Neural crest cell (in vitro differentiated cells): ENCODE data around the gene TUBB1. TPM values are rescaled to one million over a fixed set of nuclear protein-coding genes. Genes with fewer than 3 reads are reported as not detected.

Experiments used
- DNase-seq: peaks from one replicate; pipeline ENCODE4 v3.0.0; 2021; ENCODE audit warnings: low read depth, mixed read lengths, low spot score
- H3K27ac Mint-ChIP-seq: one replicate; pipeline ENCODE4 v1.8.0; 2021; ENCODE audit warnings: mild to moderate bottlenecking, mixed read lengths; ENCODE audit not compliant: unreplicated experiment
- H3K27me3 Mint-ChIP-seq: 2 replicates; pipeline ENCODE4 v1.8.0; 2021; ENCODE audit warnings: low read depth, mild to moderate bottlenecking, mixed read lengths
- H3K36me3 Mint-ChIP-seq: 2 replicates; pipeline ENCODE4 v1.8.0; 2021; ENCODE audit warnings: low read depth, mild to moderate bottlenecking, mixed read lengths
- H3K4me1 Mint-ChIP-seq: 2 replicates; pipeline ENCODE4 v1.8.0; 2021; ENCODE audit warnings: mixed read lengths
- H3K4me3 Mint-ChIP-seq: one replicate; pipeline ENCODE4 v1.8.0; 2021; ENCODE audit warnings: mild to moderate bottlenecking, mixed read lengths
- H3K9me3 Mint-ChIP-seq: 2 replicates; pipeline ENCODE4 v1.8.0; 2021; ENCODE audit warnings: mixed read lengths
- total RNA-seq: library from RNA; stranded (reverse); gene quantifications from 2 replicates; pipeline ENCODE4 v1.2.1, GENCODE V29; 2021
- TF ChIP-seq, protein P1 (sequence below): fragments of 200-600 bp; sonication (generic); conservative IDR thresholded peaks from 2 replicates; pipeline ENCODE4 v1.5.0; 2021; ENCODE audit warnings: antibody characterized with exemption, mild to moderate bottlenecking

TUBB1 gene
- total RNA-seq, 1 donor from 2014 or later, result not detected

DNA sequence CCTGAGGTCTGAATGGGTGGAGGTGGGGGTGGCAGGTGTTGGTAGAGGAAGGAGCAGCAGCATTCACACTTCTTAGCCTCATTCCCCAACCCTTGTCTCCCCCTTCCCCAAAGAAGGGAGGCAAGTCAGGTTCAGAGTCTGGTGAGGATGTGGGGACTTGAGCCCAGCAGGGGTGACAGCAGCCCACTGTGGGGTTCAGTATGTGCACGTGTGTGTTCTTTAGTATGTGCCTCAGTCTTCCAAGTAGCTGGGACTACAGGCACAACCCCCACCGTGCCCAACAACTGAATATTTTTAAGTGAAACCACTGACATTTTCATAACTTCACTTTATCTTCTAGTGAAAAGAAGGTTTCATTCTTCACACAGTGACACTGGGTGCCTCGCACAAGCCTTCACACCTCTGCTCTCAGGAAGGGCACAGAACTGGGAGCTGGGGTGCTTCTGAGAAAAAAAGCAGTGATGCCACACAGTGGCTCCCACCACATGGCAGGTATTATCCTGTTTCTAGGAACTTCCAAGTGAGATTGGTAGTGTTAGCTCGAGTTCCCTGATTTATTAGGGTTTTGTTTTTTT is 56.8 kb downstream of the TUBB1 start:
- Mint-ChIP-seq H3K4me3 (no peak overlapping the region), H3K27ac (no peak overlapping the region), H3K4me1 (no peaks in the 10 kb centered on the region), H3K36me3 (no peaks in the 10 kb centered on the region), H3K27me3 (peaks cover 47% of the 10 kb centered on the region), H3K9me3 (no peaks in the 10 kb centered on the region)
- TF ChIP-seq, protein P1, sequence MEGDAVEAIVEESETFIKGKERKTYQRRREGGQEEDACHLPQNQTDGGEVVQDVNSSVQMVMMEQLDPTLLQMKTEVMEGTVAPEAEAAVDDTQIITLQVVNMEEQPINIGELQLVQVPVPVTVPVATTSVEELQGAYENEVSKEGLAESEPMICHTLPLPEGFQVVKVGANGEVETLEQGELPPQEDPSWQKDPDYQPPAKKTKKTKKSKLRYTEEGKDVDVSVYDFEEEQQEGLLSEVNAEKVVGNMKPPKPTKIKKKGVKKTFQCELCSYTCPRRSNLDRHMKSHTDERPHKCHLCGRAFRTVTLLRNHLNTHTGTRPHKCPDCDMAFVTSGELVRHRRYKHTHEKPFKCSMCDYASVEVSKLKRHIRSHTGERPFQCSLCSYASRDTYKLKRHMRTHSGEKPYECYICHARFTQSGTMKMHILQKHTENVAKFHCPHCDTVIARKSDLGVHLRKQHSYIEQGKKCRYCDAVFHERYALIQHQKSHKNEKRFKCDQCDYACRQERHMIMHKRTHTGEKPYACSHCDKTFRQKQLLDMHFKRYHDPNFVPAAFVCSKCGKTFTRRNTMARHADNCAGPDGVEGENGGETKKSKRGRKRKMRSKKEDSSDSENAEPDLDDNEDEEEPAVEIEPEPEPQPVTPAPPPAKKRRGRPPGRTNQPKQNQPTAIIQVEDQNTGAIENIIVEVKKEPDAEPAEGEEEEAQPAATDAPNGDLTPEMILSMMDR, result no peak
- DNase-seq, result no peak

Other genes with a start within 250 kb of the TUBB1 start
- 3.8 and 6.3 TPM in 2 replicates for gene GNAS-AS1, start 168.5 kb upstream of the TUBB1 start, total RNA-seq
- 1,339 and 1,425 TPM in 2 replicates for gene GNAS, start 166.7 kb upstream of the TUBB1 start, total RNA-seq
- 117 and 130 TPM in 2 replicates for gene NELFCD, start 38.2 kb upstream of the TUBB1 start, total RNA-seq
- gene CTSZ, start 12.2 kb upstream of the TUBB1 start, total RNA-seq, result 22.7 and 23.6 TPM in 2 replicates
- gene ATP5F1E, start 12.9 kb downstream of the TUBB1 start, total RNA-seq, result 66.0 and 74.9 TPM in 2 replicates
- 45.3 and 53.6 TPM in 2 replicates for gene PRELID3B, start 23.4 kb downstream of the TUBB1 start, total RNA-seq
- gene ZNF831, start 144.4 kb downstream of the TUBB1 start, total RNA-seq, result not detected in 2 replicates